GM18508 (cell line): ENCODE measurements around the gene TSPY4.
"Not testable (repeated sequence)": the region's sequence is repeated elsewhere in the genome, so short reads cannot be mapped to it uniquely, and the experiment has no call there.

Experiments
- ATAC-seq: cut with Tn5 transposase; IDR thresholded peaks from one replicate; pipeline ENCODE4 v1.9.1; 2021; ENCODE audit warnings: moderate number of reproducible peaks; ENCODE audit not compliant: insufficient read depth, unreplicated experiment

Gene TSPY4

GRCh38 chrY:9337164-9337563 lies at the start of gene TSPY4:
Gene TSPY4, plus strand, starts transcription at chrY:9337464. Its CDS starts 46 bp downstream, at chrY:9337510.
- ATAC-seq, result not testable (repeated sequence)

GRCh38 chrY:9320996-9321395 lies 16.3 kb upstream of the TSPY4 start:
- no peak for ATAC-seq

GRCh38 chrY:9357497-9357896 lies 20.2 kb downstream of the TSPY4 start, which contains the start of gene TSPY8:
Gene TSPY8, plus strand, starts transcription at chrY:9357797. Its CDS starts 46 bp downstream, at chrY:9357843.
- ATAC-seq, result not testable (repeated sequence)
